GM23248 (cell line): ENCODE measurements around the gene LARP6. TPM values are rescaled to one million over a fixed set of nuclear protein-coding genes. Genes with fewer than 3 reads are reported as not detected.

Source experiments
- DNase-seq: peaks from one replicate; pipeline ENCODE4 v3.0.0-alpha.2; 2015
- H2AFZ ChIP-seq: fragments of 200-600 bp; sonication (generic); 2 replicates; pipeline ENCODE4 v1.6.1; 2016; ENCODE audit warnings: antibody characterized with exemption
- H3F3A ChIP-seq: fragments of 200-600 bp; sonication (generic); 2 replicates; pipeline ENCODE4 v1.6.1; 2016; ENCODE audit warnings: mild to moderate bottlenecking, antibody characterized with exemption, mixed run types; ENCODE audit not compliant: insufficient read depth
- H3K27ac ChIP-seq: fragments of 200-600 bp; sonication (generic); 2 replicates; pipeline ENCODE4 v1.5.1; 2016; ENCODE audit warnings: mild to moderate bottlenecking
- H3K27me3 ChIP-seq: fragments of 200-600 bp; sonication (generic); replicated peaks from 2 replicates; pipeline ENCODE4 v1.6.1; 2016; ENCODE audit warnings: mild to moderate bottlenecking; ENCODE audit not compliant: insufficient read depth
- H3K36me3 ChIP-seq: fragments of 200-600 bp; sonication (generic); 2 replicates; pipeline ENCODE4 v1.6.1; 2016; ENCODE audit warnings: low read depth, mild to moderate bottlenecking
- H3K4me1 ChIP-seq: fragments of 200-600 bp; sonication (generic); 2 replicates; pipeline ENCODE4 v1.6.1; 2016; ENCODE audit warnings: mild to moderate bottlenecking; ENCODE audit not compliant: insufficient read depth
- H3K4me2 ChIP-seq: fragments of 200-600 bp; sonication (generic); one replicate; pipeline ENCODE4 v1.6.1; 2016; ENCODE audit warnings: mild to moderate bottlenecking; ENCODE audit not compliant: unreplicated experiment
- H3K4me3 ChIP-seq: fragments of 200-600 bp; sonication (generic); 2 replicates; pipeline ENCODE4 v1.5.1; 2016; ENCODE audit warnings: mild to moderate bottlenecking
- H3K79me2 ChIP-seq: fragments of 200-600 bp; sonication (generic); 2 replicates; pipeline ENCODE4 v1.6.1; 2016; ENCODE audit warnings: mild to moderate bottlenecking; ENCODE audit not compliant: insufficient read depth
- H3K9ac ChIP-seq: fragments of 200-600 bp; sonication (generic); 2 replicates; pipeline ENCODE4 v1.6.1; 2016; ENCODE audit warnings: mild to moderate bottlenecking
- H3K9me2 ChIP-seq: fragments of 200-600 bp; sonication (generic); 2 replicates; pipeline ENCODE4 v1.6.1; 2016; ENCODE audit warnings: mixed run types, mild to moderate bottlenecking, moderate library complexity; ENCODE audit not compliant: insufficient read depth
- H3K9me3 ChIP-seq: fragments of 200-600 bp; sonication (generic); one replicate; pipeline ENCODE4 v1.6.1; 2017; ENCODE audit warnings: low read depth
- H4K20me1 ChIP-seq: fragments of 200-600 bp; sonication (generic); 2 replicates; pipeline ENCODE4 v1.6.0; 2016; ENCODE audit not compliant: insufficient read depth
- EZH2 ChIP-seq: fragments of 200-600 bp; sonication (generic); IDR thresholded peaks from 2 replicates; pipeline ENCODE4 v1.6.1; 2018; ENCODE audit warnings: antibody characterized with exemption, mild to moderate bottlenecking; ENCODE audit not compliant: insufficient read depth, poor library complexity, severe bottlenecking
- EZH2phosphoT487 ChIP-seq: fragments of 200-600 bp; sonication (generic); IDR thresholded peaks from 2 replicates; pipeline ENCODE4 v1.6.1; 2018; ENCODE audit warnings: antibody characterized with exemption, moderate library complexity, mild to moderate bottlenecking, low read depth; ENCODE audit not compliant: insufficient read depth
- WGBS, 2 experiments: methylation state at CpG; one replicate each; pipeline ENCODE4 v1.1.6; 2015 to 2017; ENCODE audit warnings: low lambda C conversion rate in 2 of 2, low coverage in 1 of 2; ENCODE audit errors: missing lambda C conversion rate in 2 of 2; 5-methylcytosine and 5-hydroxymethylcytosine counted together
- in situ Hi-C: fragments of 300-500 bp; cut with MboI; formaldehyde crosslinking; loops from 2 replicates; pipeline ENCODE4 v1.15.0; 2020
- polyA plus RNA-seq: library from polyadenylated mRNA; unstranded; fragments of >200 nt; fragmentation: Nextera tagmentation; extraction: Ambion mirVana; gene quantifications from 2 replicates; pipeline ENCODE4 v1.2.1, GENCODE V29; 2016
- total RNA-seq: library from RNA; depleted of rRNA; stranded (reverse); fragments of >200 nt; shearing (Covaris generic); gene quantifications from 2 replicates; pipeline ENCODE4 v1.2.3, GENCODE V29; 2014

LARP6 gene
- total and polyA plus RNA-seq, 2 experiments from 2014 or later, result 104 to 110 TPM

DNA sequence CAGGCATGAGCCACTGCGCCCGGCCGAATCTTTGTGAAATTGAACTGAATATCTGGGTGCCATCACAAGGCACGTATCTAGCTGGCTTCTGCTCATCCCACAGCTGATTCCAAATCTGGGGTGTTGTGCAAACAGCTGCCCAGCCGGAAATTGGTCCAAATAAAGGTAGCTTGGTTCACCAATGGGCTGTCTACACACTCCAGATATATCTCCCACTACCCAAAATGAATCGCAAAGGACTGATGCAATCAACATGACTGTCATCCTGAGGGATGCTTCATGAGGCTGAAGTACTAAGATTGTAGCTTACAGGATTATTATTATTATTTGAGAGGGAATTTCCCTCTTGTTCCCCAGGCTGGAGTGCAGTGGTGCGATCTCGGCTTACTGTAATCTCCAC lies 28.1 kb downstream of the LARP6 start:
- Histone ChIP-seq H3K4me1 (peaks cover 48% of the 10 kb centered on the region), H3K4me3 (no peak overlapping the region), H3K9me3 (no peaks in the 10 kb centered on the region), H3K9ac (peak overlapping the region; percentile 60), H2AFZ (peak overlapping the region; percentile 53; the same call in 1 of the 2 replicates), H3K36me3 (0 out of 2 replicates have a peak, but pooled peaks cover 4% of the 10 kb centered on the region), H3K9me2 (no peaks in the 10 kb centered on the region), H3F3A (peaks cover 13% of the 10 kb centered on the region), H3K27ac (peak overlapping the region; percentile 88), H3K27me3 (no peaks in the 10 kb centered on the region), H4K20me1 (no peaks in the 10 kb centered on the region), H3K79me2 (peaks cover 32% of the 10 kb centered on the region), H3K4me2 (peak overlapping the region; percentile 50)
- TF ChIP-seq EZH2, result no peak
- TF ChIP-seq EZH2phosphoT487, result no peak
- WGBS, 2 experiments, result 88 to 91% methylated on average over 8 of the region's 8 CpGs
- DNase-seq, result no peak
- in situ Hi-C loops, result no loop called here

DNA sequence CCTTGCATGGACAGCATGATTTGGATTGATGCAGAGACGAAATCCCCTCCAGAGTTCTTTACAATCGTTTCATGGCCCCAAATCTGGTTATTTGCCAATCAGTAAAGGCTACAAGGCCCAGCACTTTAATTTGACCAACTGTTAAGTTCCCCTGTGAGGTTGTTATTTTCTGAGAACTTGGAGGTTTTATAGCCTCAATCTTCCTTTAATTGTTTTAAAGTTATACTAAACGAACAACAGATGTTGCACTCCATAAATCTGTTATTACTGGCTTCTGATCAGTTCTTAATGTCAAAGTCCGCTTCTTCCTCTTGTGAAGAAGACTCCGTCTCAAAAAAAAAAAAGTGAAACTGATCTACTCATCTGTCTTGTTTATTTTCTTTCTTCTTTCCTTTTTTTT lies 30.8 kb downstream of the LARP6 start:
- H3K4me3 ChIP-seq, result no peak overlapping the region
- no peak for DNase-seq
- H3K4me2 ChIP-seq, result no peak overlapping the region
- no peaks in the 10 kb centered on the region for H3K9me3 ChIP-seq
- no peaks in the 10 kb centered on the region for H3K9me2 ChIP-seq
- no peaks in the 10 kb centered on the region for H3K27me3 ChIP-seq
- H3K27ac ChIP-seq, result no peak overlapping the region
- 0 out of 2 replicates have a peak, but pooled peaks cover 5% of the 10 kb centered on the region for H3K79me2 ChIP-seq
- no peaks in the 10 kb centered on the region for H3K36me3 ChIP-seq
- 18 to 20% methylated on average over 5 of the region's 5 CpGs for WGBS, 2 experiments
- H2AFZ ChIP-seq, result peak overlapping the region; percentile 58
- peaks cover 13% of the 10 kb centered on the region for H3F3A ChIP-seq
- in situ Hi-C loops, result no loop called here
- peaks cover 27% of the 10 kb centered on the region for H3K4me1 ChIP-seq
- no peak overlapping the region for H3K9ac ChIP-seq
- no peak for TF ChIP-seq EZH2
- H4K20me1 ChIP-seq, result no peaks in the 10 kb centered on the region

DNA sequence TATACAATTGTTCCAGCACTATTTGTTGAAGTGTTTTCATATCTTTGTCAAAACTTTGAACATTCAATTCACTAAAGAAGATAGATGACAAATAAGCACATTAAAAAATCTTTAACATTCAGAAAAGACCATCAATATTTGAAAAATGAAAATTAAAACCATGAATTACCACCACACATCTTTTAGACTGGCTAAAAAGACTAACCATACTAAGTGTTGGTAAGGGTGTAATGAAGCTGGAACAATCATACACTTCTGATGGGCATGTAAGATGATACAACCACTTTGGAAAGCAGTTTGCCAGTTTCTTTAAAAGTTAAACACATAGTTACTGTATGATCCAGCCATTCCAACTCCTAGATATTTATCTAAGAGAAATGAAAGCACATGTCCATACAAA lies 33.7 kb downstream of the LARP6 start:
- Histone ChIP-seq H3K36me3 (no peaks in the 10 kb centered on the region), H2AFZ (no peak overlapping the region), H4K20me1 (no peaks in the 10 kb centered on the region), H3F3A (no peaks in the 10 kb centered on the region), H3K9me2 (no peaks in the 10 kb centered on the region), H3K4me3 (no peak overlapping the region), H3K27me3 (no peaks in the 10 kb centered on the region), H3K4me1 (peaks cover under 1% of the 10 kb centered on the region), H3K9me3 (no peaks in the 10 kb centered on the region), H3K9ac (no peak overlapping the region), H3K27ac (no peak overlapping the region), H3K4me2 (no peak overlapping the region), H3K79me2 (no peaks in the 10 kb centered on the region)
- in situ Hi-C loops, result no loop called here
- TF ChIP-seq EZH2, result no peak
- no peak for TF ChIP-seq EZH2phosphoT487
- no peak for DNase-seq

DNA sequence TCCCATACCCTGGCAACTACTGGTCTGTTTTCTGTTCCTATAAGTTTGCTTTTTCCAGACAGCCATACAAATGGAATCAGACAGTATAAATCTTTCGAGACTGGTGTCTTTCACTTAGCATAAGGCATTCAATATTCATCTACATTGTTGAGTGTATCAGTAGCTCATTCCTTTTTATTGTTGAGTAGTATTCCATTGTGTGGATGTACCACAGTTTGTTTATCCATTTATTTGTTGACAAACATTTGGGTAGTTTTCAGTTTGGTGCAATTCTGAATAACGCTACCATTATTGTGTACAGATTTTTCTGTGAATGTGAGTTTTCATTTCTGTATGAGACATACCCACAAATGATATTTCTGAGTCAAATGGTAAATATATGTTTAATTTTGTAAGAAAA lies 35.4 kb downstream of the LARP6 start:
- no peak overlapping the region for H3K4me3 ChIP-seq
- H3K36me3 ChIP-seq, result no peaks in the 10 kb centered on the region
- no peak overlapping the region for H2AFZ ChIP-seq
- H3K9ac ChIP-seq, result no peak overlapping the region
- TF ChIP-seq EZH2phosphoT487, result no peak
- no peak for TF ChIP-seq EZH2
- H3K4me2 ChIP-seq, result no peak overlapping the region
- H3K27ac ChIP-seq, result no peak overlapping the region
- no peaks in the 10 kb centered on the region for H3K79me2 ChIP-seq
- no peaks in the 10 kb centered on the region for H3K9me2 ChIP-seq
- no peaks in the 10 kb centered on the region for H3K4me1 ChIP-seq
- 96 to 100% methylated on average over 2 of the region's 2 CpGs for WGBS, 2 experiments
- no peaks in the 10 kb centered on the region for H4K20me1 ChIP-seq
- in situ Hi-C loops, result loop anchor here (10.0 kb wide), 1 partner anchor 144 kb away; no protein-coding TSS in a partner anchor
- no peaks in the 10 kb centered on the region for H3F3A ChIP-seq
- no peak for DNase-seq
- no peaks in the 10 kb centered on the region for H3K27me3 ChIP-seq
- no peaks in the 10 kb centered on the region for H3K9me3 ChIP-seq

DNA sequence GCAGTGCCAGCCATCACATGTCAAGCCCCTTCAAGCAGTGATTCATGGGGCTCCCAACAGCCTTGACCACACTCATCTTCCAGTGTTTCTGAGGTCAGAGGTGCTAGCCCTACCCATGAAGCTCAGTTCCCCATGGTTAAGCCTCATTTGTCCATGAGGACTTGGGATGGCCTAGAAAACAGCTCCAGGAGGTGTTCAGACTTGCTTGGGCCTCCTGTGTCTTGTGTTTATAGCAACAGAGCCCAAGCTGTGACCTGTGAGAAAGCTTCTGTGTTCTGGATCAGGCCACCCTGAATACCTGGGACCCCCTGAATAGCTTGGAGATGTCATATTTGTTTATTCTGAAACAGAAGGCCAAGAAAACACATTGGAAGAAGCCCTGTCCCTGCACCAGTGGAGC lies 36.7 kb downstream of the LARP6 start:
- no peak for DNase-seq

More for the DNA sequence above, 36.7 kb downstream of the LARP6 start:
- Histone ChIP-seq H3K36me3 (no peaks in the 10 kb centered on the region), H3F3A (no peaks in the 10 kb centered on the region), H3K9me3 (no peaks in the 10 kb centered on the region), H3K9ac (no peak overlapping the region), H3K4me1 (no peaks in the 10 kb centered on the region), H3K27me3 (no peaks in the 10 kb centered on the region), H2AFZ (peak overlapping the region; percentile 10), H3K9me2 (no peaks in the 10 kb centered on the region), H3K79me2 (no peaks in the 10 kb centered on the region), H3K27ac (no peak overlapping the region), H4K20me1 (no peaks in the 10 kb centered on the region), H3K4me2 (no peak overlapping the region), H3K4me3 (no peak overlapping the region)
- in situ Hi-C loops, result loop anchor here (10.0 kb wide), 1 partner anchor 142 kb away; no protein-coding TSS in a partner anchor
- no peak for TF ChIP-seq EZH2phosphoT487
- no peak for TF ChIP-seq EZH2
